ENCODE results near the gene ATP10B.

DNA sequence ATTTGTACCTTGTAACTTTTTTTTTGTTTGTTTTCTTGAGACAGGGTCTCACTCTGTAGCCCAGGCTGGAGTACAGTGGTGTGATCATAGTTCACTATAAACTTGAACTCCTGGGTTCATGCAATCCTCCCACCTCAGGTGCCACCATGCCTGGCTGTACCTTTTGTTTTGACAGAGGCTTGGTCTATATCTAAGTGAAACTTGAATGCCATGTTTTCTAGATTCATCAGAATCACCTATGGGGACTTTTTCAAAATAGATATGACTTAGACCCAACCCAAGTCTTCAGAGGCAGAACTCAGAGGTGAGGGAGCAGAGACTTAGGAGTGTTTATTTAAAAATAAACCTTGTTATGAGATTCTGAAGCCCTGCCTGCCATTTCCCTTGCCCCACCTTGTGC lies 301.9 kb downstream of the ATP10B start:
- TF ChIP-seq, protein P1, sequence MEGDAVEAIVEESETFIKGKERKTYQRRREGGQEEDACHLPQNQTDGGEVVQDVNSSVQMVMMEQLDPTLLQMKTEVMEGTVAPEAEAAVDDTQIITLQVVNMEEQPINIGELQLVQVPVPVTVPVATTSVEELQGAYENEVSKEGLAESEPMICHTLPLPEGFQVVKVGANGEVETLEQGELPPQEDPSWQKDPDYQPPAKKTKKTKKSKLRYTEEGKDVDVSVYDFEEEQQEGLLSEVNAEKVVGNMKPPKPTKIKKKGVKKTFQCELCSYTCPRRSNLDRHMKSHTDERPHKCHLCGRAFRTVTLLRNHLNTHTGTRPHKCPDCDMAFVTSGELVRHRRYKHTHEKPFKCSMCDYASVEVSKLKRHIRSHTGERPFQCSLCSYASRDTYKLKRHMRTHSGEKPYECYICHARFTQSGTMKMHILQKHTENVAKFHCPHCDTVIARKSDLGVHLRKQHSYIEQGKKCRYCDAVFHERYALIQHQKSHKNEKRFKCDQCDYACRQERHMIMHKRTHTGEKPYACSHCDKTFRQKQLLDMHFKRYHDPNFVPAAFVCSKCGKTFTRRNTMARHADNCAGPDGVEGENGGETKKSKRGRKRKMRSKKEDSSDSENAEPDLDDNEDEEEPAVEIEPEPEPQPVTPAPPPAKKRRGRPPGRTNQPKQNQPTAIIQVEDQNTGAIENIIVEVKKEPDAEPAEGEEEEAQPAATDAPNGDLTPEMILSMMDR (IDR thresholded peaks at IDR 0.05), result no peak
- no peak for TF ChIP-seq POLR2A (IDR thresholded peaks at IDR 0.05)

Data from adrenal gland (tissue), 5 donors.